ENCODE results near the gene MMGT1.

Gene MMGT1

DNA sequence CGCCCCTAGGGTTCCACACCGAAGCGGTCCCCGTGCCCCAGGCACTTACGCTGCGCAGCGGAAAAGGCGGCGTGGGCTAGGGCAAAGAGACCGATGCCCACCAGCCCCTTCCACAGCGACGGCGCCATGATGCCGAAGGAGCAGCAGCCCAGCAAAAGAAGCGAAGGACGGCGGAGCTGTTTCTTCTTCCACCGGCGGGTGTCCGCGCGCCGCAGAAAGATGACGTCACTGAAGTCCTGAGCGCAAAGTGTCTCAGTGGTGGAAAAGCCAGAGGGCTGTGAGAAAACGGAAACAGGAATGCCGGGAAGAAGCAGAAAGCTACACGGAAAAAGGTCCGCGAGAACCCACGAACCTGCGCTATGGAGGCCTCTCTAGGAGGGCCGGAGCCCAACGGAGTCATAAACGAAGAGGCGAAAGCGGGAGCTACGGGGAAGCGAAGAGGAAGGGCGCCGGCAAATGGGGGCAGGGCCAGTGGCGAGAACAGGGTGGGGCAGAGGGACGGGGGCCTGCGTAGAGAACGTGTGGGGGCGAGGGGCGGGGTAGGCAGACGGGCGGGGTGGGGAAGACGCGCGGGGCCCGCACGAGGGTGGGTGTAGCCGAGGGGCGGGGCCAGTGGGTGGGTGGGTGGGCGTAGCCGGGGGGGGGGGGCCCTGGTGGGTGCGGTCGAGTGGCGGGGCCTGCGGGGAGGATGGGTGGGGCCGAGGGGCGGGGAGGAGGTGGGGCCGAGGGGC, at the start of gene MMGT1:
Gene MMGT1, minus strand, starts transcription at position 441 of the 731 bp plus-strand sequence. Its CDS starts 313 bp downstream, at position 128.
- DNase-seq (ENCODE audit: low read depth) = peak; percentile 68

DNA sequence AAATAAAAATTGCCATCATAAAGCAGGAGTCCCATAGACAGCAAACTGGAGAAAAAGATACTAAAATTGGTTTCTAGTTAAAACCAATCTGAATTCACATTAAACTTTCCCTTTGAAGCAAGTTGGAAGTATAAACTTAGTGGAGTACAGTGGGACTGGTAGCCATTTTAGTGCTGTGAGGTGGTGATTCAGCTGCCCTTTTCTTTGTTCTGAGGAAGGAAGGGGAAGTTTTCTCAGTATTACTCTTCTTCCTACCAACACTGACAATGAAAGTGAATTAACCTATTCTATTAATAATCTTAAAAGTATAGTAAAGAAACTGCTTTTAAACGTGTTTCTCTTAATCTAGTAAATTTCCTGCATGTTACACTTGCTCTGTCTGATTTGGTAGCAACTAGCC, 48.1 kb upstream of the MMGT1 start:
- no peak for DNase-seq (ENCODE audit: low read depth)

DNA sequence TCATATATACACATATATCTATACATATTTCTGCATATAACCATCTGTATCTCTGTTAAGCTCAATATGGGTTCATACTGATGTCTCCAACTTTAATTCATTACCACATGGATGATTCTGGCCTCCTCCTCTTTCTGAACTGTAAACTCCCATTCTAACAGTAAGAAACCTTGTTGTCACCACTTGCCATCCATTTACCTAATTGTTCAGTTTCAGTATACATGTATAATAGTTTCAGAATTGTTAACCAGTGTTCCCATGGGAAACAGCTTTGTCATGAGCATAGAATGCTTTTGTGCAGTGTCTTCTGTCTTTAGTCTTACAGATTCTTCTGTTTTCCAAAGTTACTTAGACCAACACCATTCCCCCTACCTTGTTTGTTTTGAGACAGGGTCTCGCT, 47.4 kb upstream of the MMGT1 start:
- no peak for DNase-seq (ENCODE audit: low read depth)

DNA sequence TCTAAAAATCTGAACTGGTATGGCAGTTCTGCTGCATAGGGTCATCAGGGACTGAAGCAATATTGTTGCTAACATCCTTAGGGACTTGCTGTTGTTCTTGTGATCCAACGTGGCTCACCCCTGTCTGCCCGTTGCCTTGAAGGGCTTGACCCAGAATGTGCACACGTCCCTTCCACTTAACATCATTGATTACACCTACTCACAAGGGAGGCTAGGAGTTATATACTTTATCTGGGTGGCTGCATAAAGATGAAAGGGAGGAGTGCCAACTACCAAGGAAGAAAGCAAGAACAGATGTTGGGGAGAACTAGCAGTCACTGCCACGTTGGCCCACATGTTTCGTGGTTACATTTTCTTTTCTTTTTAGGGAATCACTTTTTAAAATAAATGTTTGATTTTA, 45.4 kb upstream of the MMGT1 start:
- DNase-seq (ENCODE audit: low read depth) = no peak

DNA sequence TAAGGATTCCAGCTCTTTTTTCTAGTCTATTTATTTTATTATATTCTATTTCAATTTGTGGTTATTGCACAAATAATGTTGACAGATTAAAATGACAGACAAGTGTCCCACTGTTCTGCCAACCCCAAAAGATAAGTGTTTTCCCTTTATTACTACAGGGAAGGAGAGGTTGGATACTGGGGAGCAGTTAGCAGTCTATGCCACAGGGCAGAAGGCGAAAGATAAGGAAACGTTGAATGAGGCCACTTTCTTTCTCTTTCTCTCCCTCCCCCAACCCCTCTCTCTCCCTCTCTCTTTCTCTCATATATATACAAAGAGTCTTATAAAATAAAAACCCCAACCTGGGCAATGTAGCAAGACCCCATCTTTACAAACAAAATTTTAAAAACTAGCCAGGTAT, 43.1 kb upstream of the MMGT1 start:
- DNase-seq (ENCODE audit: low read depth) = no peak

DNA sequence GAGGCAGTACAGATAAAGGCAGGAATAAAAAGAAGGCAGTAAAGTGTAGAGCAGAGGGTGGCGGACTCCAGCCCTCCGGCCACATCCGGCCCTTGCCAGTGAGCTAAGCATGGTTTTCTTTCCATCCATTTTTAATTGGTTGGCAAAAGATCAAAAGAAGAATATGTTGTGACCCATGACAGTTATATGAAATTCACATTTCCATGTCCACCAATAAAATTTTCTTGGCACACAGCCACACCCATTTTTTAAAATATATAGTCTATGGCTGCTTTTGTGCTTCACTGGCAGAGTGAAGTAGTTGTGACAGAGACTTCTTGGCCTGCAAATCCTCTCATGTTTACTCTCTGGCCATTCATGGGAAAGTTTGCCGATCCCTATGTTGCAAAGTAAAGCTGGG, 41.2 kb upstream of the MMGT1 start:
- no peak for DNase-seq (ENCODE audit: low read depth)

DNA sequence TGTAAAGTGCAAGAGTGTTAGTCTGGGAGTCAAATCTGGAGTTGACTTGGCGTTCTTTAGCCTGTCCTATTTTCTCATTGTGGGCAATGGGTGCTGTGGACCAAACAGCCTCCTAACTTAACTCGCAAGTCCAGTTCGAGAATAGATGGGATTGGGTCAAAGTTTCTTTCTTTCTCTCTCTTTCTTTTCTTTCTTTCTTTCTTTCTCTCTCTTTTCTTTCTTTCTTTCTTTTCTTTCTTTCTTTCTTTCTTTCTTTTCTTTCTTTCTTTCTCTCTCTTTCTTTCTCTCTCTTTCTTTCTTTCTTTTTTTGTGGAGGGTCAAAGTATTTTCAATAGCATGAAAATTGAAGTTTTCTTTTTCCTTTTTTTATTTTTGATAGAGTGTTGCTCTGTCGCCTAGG, 14.5 kb upstream of the MMGT1 start:
- no peak for DNase-seq (ENCODE audit: low read depth)

DNA sequence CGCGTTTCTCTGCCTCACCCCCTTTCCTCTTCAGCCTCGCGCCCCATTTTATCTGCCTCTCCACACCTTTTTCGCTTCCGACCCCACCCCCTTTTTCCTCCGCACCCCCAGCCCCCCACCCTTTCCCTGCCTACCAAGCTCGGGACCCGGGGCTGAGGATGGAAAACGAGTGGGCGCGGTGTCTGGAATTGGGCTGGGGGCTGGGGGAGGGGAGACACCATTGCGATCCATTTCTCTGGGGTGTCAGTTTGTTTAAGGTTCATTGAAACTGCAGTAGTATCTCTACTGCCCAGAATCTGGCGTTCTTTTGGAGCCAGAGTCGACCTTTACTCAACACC, 12.2 kb upstream of the MMGT1 start:
- no peak for DNase-seq (ENCODE audit: low read depth)

DNA sequence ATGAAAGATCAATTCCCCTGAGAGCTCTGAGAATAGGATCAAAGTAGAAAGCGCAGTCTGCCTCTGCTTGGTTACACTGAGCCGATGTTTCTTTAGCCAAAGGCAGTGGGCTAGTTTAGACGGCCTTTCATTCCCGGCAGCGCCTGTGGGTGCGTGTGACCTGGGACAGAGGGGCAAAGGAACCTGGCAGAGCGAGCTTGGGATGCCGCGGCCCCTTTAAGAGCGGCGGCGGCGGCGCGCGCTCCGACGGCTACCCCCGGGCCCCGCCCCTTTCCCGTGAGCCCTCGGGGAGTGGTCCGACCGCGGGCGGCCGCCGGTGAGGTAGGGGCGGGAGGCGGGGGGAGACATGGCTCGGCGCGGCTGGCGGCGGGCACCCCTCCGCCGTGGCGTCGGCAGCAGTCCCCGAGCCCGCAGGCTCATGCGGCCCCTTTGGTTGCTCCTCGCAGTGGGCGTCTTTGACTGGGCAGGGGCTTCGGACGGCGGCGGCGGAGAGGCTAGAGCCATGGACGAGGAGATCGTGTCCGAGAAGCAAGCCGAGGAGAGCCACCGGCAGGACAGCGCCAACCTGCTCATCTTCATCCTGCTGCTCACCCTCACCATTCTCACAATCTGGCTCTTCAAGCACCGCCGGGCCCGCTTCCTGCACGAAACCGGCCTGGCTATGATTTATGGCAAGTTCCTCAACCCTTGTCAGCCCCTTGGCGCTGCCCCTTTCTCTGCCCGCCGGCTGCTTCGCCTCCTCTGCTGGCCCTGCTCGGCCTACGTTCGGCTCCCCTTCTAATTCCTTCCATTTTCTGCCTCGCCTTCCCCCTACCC, 11.6 kb upstream of the MMGT1 start, which contains the start of gene SLC9A6:
Gene SLC9A6, plus strand, starts transcription at position 279 of the 816 bp plus-strand sequence. Its CDS starts 224 bp downstream, at position 503.
- DNase-seq (ENCODE audit: low read depth) = peak; percentile 54

DNA sequence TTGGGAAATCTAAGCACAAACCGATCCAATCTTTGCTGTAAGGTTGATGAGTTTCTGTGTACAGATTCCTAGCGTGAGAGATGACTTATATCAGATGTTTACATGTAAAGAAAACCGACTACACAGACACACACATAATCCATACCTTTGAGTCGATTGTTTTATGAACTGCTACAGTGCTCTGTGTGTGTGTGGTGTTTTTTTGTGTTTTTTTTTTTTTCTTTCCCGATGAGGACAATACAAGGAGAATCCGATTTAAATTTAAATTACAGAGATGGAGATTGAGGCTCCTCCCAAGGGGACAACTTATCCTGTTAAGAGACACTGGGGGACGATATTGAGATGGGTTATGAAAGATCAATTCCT, 11.0 kb upstream of the MMGT1 start:
- DNase-seq (ENCODE audit: low read depth) = no peak

DNA sequence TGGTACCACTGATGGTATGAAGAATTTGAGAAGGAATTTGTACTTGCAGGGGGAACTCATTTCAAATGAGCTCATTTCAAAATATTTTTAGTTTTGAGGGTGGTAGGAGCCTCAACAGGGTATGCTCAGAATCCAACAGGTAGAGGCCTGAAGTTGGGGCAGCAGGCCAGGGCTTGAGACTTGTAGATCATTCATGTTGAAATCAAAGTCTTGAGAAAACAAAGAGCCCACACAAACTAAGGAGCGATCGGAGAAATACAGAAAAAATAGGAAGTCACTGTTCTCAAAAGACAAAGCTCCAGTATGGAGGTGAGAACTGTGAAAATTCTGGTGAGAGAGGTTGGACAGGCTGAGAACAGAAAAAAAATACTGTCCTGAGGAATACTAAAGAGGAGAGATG, 10.5 kb upstream of the MMGT1 start:
- no peak for DNase-seq (ENCODE audit: low read depth)

DNA sequence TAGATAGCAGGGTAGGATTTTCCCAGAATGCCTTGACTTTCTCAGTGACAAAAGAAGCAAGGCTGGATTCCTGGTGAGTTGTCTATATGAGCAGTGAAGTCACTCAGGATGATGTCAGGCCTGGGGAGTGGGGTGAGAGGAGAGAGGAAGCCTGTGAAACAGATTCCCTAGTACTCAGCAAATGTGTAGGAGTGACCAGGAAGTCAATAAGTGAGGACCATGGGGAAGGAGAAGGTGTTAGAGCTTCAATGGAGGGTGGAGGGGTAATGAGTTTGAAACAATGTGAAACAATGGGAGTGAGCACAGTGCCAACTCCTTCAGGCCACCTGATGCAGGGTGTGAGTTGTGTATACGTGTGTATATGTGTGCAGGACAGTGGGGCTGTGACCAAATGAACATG, 9.1 kb upstream of the MMGT1 start:
- DNase-seq (ENCODE audit: low read depth) = no peak

DNA sequence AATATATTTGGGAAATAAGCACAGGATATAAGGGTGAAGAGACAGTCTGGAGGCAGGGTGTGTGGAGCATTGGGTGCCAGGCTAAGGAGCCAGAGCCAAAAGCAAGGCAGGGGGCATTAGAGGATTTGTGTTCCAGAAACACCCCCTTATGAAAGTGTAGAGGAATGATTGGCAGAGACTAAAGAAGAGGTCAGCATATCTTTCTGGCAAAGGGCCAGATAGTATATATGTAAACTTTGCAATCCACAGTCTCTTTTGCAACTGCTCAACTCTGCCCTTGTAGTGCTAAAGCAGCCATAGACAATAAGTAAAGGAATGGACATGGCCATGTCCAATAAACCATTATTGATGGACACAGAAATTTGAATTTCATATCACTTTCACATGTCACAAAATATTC, 7.9 kb upstream of the MMGT1 start:
- no peak for DNase-seq (ENCODE audit: low read depth)

DNA sequence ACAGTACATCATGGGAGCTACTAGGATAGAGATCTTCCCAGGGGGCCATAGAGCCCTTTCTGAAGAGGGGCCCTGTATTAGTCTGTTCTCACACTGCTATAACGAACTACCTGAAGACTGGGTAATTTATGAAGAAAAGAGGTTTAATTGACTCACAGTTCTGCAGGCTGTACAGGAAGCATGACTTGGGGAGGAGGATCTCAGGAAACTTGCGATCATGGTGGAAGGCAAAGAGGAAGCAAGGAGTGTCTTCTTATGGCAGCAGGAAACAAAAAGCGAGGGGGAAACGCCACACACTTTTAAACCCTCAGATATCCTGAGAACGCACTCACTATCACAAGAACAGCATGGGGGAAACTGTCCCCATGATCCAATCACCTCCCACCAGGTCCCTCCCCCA, 7.2 kb upstream of the MMGT1 start:
- DNase-seq (ENCODE audit: low read depth) = no peak

DNA sequence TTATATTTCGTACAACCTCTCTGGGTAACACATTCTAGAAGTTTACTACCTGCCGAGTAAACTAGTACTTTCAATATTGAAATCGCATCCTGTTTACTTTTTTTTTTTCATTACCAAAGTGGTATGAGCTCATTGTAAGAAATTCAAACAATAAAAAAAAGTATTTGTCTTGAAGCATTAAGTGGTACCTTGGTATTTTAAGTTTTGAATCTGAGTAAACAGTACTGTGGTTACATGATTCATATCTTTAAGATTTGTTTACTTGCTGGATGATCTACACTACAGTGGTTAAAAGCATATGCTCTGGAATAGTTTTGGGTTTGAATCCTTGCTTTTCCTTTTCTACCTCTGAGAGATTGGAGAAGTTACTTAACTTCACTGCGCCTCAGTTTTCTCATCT, 3.8 kb upstream of the MMGT1 start:
- DNase-seq (ENCODE audit: low read depth) = no peak

DNA sequence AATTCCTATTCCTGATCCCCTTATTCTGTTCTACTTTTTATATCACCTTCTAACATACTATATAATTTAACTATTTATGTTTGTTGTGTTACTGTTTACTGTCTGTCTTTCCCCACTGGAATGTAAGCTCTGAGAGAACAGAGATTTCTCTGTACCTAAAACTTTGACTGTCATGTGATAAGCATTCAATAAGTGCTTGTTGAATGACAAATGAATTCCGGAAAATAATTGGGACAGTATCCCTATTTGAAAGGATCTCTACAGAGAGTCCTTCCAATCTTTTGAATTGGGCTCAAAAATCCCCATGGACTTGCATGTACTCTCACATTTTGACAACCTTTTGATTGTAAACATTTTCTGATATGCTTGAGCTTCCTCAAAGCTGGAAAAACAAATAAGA, 1.6 kb upstream of the MMGT1 start:
- DNase-seq (ENCODE audit: low read depth) = no peak

DNA sequence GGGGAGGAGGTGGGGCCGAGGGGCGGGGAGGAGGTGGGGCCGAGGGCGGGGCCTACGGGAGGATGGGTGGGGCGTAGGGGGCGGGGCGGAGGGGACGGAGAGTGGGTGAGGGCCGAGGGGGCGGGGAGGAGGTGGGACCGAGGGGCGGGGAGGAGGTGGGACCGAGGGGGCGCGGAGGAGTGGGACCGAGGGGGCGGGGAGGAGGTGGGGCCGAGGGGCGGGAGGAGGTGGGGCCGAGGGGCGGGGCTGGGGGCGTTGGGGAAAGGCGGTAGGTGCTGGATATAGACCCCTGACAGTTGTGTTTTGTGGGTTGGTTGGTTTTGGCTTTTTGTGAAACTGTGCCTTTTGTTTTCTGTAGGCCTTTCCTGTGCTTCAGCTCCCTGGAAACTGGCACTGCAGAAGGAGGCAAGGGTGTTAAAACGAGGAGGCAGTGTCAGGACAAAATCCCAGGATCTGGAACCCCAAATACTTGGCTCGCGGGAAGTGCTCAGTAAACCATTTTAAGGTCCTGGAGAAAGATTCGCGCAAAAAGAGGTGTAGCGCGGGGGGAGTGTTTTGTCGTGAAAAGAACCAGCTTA, 580 bp upstream of the MMGT1 start:
- DNase-seq (ENCODE audit: low read depth) = peak; percentile 64

DNA sequence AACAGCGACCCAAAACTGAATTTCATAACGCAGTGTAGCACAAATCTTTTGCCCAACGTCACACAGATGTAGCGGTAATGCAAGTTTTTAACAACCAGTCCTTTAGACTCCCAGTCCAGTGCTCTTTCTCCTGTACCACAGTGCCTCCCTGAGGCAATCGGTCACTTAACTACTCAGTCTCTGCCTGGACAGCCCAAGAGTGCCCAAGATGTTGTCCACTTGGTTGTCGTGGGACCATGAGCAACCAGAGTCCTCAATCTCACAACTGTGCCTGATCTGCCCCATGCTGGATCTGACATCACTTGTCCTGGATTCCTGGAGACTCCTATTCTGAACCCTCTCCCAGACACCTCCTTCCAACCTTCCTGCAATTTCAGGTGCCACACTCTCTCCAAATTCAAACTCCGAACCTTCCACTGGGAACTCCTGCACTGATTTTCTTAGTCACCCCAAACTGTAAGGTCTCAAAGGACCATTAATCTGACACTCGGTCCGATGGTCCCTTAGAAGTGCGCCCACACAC, 702 bp downstream of the MMGT1 start:
- no peak for DNase-seq (ENCODE audit: low read depth)

DNA sequence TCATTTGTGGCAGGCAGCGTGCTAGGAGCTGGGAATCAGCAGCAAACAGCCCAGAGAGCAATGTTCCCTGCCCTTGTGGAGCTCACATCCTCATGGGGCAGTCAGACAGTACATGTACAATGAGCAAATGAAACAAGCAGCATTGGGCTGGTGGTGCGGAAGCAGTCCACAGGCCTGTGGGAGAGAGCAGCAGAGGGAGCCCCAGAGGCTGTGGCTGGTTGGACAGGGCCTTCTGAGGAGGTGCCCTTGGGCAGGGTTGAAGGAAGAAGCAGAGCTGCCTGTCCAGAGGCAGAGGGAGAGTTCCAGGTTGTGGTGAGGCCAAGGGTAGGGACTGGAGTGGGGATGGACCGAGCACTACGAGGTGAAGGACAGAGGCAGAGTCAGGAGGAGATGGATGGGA, 22.5 kb downstream of the MMGT1 start:
- no peak for DNase-seq (ENCODE audit: low read depth)

DNA sequence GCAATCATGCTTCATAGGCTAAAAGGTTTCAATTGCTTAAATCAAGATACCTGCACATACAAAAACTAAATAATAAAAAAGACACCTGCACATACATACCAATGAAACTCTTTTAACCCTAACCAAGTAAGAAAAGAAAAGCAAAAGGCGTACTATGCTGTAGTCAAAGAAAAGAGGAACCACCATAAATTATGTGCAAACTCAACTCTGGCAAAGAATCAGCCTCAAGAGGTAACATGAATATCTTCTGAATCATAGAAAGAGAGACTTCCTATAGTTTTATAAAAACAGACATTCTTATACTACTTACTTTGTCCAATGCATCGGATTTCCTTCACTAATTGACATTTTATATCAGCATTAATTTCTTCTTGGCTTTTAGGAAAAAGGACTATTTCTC, 29.3 kb downstream of the MMGT1 start:
- no peak for DNase-seq (ENCODE audit: low read depth)

DNA sequence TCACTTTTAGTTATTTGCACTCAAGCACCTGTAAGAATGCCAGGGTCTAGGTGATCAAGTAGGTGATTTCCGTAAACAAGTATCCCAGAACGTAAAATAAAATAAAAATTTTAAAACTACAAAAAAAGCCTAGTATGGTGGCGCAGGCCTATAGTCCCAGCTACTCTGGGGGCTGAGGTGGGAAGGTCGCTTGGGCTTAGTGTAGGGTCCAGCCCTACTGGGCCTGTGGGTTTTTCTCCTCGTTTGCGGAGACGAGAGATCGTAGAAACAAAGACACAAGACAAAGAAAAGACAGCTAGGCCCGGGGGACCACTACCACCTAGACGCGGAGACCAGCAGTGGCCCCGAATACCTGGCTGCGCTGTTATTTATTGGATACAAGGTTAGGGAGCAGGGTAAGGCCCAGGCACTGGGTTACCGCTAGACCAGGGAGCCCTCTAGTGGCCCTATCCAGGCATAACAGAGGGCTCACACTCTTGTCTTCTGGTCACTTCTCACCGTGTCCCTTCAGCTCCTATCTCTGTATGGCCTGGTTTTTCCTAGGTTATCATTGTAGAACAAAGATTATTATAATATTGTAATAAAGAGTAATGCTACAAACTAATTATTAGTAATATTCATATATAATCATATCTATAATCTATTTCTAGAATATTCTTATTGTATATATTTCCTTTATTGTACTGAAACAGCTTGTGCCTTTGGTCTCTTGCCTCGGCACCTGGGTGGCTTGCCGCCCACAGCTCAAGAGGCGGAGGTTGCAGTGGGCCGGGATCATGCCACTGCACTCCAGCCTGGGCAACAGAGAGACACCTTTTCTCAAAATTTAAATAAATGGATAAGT, 41.9 kb downstream of the MMGT1 start:
- DNase-seq (ENCODE audit: low read depth) = peak; percentile 14

DNA sequence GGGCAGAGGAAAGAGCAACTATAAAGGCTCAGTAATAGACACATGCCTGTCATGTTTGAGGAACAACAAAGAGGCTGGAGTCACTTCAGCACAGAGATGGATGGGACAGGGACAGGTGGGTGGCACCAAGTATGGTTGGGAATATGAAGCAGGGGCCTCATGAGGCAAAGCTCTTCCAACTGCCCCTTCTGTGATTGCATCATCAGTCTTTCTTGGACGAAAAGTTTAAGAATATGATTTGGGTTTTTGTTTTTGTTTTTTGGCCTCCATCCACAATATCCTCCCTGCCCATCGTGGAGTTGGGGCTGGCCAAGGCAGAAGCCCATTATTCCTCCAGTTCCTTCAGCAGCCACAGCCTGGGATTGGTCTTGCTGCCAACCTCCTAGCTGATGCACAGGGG, 45.9 kb downstream of the MMGT1 start:
- DNase-seq (ENCODE audit: low read depth) = no peak
